GM12874 (cell line): ENCODE measurements around the gene GSX2.

Experiments
- TF ChIP-seq, protein P1 (sequence below): IDR thresholded peaks from 2 replicates; pipeline ENCODE4 v1.5.1; 2011; ENCODE audit warnings: low read depth, mild to moderate bottlenecking, control low read depth, low read length, moderate library complexity; ENCODE audit not compliant: insufficient read depth

GSX2 gene

DNA sequence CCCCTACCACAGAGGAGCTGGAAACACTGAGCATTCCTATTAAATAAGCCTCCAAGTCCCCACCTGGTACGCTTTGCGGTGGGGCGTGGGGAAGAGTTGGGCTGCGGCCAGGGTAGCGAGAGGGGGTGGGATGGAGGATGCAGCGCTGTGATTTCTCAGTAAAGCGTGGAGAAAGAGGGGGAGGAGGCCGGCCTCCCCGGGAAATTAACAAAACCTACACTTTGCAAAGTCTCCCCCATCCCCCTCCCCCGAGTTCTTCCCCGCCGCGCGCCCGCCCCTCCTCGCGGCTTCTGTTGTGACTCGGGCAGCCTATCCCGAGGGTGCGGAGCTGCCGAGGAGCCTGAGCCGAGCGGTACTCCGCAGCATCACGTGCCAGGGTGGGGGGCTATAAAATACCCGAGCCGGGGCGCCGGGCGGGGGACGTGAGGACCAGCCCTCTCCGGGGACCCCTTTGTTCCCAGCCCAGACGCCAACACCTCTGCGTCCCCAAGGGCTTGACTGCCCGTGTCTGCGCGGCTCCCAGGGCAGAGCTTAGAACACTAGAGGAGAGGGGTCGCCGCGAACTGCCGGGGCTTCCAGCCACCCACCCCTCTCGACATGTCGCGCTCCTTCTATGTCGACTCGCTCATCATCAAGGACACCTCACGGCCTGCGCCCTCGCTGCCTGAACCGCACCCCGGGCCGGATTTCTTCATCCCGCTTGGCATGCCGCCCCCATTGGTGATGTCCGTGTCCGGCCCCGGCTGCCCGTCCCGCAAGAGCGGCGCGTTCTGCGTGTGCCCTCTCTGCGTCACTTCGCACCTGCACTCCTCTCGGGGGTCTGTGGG, at the start of gene GSX2:
Gene GSX2, plus strand, starts transcription at position 416 of the 827 bp plus-strand sequence. Its CDS starts 182 bp downstream, at position 598.
- TF ChIP-seq, protein P1, sequence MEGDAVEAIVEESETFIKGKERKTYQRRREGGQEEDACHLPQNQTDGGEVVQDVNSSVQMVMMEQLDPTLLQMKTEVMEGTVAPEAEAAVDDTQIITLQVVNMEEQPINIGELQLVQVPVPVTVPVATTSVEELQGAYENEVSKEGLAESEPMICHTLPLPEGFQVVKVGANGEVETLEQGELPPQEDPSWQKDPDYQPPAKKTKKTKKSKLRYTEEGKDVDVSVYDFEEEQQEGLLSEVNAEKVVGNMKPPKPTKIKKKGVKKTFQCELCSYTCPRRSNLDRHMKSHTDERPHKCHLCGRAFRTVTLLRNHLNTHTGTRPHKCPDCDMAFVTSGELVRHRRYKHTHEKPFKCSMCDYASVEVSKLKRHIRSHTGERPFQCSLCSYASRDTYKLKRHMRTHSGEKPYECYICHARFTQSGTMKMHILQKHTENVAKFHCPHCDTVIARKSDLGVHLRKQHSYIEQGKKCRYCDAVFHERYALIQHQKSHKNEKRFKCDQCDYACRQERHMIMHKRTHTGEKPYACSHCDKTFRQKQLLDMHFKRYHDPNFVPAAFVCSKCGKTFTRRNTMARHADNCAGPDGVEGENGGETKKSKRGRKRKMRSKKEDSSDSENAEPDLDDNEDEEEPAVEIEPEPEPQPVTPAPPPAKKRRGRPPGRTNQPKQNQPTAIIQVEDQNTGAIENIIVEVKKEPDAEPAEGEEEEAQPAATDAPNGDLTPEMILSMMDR = no peak

DNA sequence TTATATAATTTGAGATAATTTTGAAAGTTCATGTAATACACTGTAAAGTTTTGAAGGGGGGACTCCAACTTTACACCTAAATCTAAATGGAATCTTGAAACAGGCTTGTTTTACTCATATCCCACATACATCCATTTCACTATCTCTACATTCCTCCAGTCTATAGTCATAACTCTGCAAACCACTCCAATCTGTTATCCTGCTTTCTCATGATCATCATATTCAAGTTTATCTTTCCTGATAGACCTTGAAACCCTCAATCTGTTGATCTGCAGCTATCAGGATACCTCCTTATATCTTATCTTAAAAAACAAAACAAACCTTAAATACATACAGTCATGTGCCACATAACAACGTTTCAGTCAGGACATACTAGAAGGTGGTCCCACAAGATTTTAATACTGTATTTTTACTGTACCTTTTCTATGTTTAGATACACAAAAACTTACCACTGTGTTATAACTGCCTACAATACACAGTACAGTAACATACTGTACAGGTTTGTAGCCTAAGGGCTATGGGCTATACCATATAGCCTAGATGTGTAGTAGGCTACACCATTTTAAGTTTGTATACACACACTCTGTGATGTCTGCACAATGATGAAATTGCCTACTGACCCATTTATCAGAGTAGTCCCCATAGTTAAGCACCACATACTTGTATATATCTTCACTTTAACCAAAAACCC, 49.6 kb upstream of the GSX2 start:
- TF ChIP-seq, protein P1 = no peak

DNA sequence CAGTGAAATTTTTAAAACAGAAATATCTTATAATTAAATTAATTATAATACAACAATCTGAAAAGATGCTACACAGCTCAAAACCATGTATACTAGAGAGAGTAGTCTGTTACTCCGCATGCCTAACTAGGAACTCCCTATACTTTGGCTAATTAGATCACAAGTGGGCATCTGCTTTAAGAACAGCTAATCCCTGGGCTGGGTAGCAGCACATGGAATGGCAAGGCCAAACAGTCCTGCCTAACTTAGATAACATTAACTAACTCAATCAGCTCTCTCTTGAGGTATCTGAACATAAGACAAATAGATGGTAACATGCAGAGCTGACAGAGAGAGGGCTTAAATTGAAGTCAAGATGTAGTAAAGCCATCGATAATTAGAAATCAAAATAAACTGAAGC, 45.5 kb upstream of the GSX2 start:
- TF ChIP-seq, protein P1 = no peak

DNA sequence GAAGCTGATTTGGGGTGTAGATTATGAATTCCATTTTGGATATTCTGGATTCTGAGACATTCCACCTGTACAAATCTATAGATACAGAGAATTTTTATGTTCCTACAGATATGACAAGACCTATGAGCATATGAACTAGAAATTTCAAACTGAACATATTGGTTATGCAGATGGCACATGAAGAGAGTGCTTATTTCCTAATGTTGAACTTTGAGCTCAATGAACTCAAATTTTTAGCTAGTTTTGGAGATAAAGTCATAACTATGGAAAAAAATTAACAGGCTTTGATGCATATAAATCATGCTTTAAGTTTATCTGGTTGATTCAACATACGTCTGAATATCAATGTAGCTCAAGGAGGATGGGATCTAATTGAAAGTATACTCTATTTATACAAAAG, 44.5 kb upstream of the GSX2 start:
- TF ChIP-seq, protein P1 = no peak

DNA sequence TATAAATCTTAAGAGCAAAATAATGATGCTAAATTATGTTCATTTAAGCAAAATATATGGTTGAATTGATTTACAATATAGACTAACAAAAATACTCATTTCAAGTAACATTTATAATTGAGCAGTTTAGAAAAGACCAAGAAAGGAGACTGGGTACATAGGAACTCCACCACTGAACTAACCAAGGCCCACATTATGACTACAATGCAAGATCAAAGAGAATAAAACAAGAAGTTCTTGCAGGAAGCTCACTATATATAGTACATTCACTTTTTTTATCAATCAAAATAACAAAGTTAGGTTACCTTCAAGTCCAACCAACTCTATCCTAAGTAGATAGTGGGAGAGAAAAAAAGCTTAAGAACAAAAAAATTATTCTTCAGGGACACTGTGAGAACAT, 43.6 kb upstream of the GSX2 start:
- TF ChIP-seq, protein P1 = no peak

DNA sequence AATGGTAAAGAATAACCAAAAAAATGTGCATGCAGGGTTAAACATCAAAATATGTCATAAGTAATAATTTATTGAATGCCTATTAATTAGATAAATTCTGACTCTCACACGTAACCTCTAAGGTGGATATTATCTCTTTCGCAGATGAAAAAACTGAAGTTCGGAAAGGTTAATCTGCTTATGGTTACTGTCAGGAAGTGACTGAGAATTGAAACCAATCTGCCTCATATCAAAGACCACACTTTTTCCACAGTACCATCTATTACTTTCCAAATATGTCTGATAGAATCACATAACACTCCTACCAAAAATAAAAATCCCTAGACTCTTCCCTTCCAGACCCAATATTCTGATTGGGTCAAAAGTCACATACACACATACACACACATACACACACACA, 41.8 kb upstream of the GSX2 start:
- TF ChIP-seq, protein P1 = no peak

DNA sequence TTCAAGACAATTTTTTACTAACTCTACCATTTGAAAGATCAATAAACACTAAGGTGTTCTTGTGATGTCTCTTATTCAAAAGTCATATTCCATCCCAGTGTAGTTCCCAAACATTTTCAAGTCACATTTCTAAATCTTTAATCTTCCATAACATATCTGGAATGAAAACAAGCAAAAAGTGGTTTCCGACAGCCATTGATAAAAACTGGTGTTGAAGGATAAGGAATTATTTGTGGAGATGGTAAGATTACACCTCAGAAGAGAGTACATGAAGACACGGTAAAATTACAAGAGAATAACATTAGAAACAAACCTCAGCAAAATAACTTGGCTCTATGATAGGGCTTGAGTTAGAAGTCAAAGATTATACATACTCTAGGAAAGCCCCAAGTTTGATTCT, 39.8 kb upstream of the GSX2 start:
- TF ChIP-seq, protein P1 = no peak
